ENCODE measurements around the gene KCNK1. TPM values are rescaled to one million over a fixed set of nuclear protein-coding genes. Genes with fewer than 3 reads are reported as not detected.

Gene KCNK1
- total and polyA plus RNA-seq, 8 donors: 2.3 to 7.5 (median 3.8) TPM

DNA sequence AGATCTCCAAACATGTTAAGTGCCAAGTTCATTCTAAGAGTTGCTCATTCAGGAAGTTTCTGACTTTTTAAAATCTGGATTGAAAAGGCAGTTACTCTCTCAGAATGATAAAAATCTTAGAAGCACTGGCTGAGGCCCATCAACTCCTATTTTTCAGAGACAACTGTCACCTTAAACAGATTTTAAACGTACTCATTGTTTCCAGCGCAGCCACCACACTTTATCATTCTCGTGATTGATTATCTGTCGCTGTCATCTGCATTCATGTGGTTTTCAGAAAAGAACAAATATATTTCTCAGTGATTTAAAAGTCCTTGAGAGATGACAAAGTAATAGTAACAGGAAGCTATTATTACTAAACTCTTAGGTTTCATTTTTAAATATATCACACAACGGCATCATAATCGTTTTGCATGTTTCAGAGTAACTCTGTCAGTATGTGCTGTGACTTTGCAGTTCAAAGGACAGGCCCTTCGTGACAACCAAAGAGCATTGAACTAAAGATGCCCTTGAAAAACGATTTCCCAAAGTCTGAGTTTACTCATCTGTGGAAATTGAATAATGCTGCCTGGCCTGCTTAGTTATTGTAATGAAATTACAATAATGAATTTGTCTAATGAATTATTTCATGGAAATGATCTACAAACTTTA lies 14.9 kb upstream of the KCNK1 start:
- DNase-seq: no peak
- H3K4me1 ChIP-seq: no peaks in the 10 kb centered on the region
- intact Hi-C loops (cut with DNase I): no loop called here
- no peaks in the 10 kb centered on the region for H3K9me3 ChIP-seq
- H3K36me3 ChIP-seq: no peaks in the 10 kb centered on the region
- WGBS, 2 donors: 20% methylated on average over 8 of the region's 8 CpGs
- no peak for ATAC-seq
- no peak for FAIRE-seq
- H3K27me3 ChIP-seq: no peaks in the 10 kb centered on the region
- H3K4me3 ChIP-seq: no peak overlapping the region
- no peak overlapping the region for H3K27ac ChIP-seq
- TF ChIP-seq, protein P1, sequence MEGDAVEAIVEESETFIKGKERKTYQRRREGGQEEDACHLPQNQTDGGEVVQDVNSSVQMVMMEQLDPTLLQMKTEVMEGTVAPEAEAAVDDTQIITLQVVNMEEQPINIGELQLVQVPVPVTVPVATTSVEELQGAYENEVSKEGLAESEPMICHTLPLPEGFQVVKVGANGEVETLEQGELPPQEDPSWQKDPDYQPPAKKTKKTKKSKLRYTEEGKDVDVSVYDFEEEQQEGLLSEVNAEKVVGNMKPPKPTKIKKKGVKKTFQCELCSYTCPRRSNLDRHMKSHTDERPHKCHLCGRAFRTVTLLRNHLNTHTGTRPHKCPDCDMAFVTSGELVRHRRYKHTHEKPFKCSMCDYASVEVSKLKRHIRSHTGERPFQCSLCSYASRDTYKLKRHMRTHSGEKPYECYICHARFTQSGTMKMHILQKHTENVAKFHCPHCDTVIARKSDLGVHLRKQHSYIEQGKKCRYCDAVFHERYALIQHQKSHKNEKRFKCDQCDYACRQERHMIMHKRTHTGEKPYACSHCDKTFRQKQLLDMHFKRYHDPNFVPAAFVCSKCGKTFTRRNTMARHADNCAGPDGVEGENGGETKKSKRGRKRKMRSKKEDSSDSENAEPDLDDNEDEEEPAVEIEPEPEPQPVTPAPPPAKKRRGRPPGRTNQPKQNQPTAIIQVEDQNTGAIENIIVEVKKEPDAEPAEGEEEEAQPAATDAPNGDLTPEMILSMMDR (IDR thresholded peaks at IDR 0.05): no peak

DNA sequence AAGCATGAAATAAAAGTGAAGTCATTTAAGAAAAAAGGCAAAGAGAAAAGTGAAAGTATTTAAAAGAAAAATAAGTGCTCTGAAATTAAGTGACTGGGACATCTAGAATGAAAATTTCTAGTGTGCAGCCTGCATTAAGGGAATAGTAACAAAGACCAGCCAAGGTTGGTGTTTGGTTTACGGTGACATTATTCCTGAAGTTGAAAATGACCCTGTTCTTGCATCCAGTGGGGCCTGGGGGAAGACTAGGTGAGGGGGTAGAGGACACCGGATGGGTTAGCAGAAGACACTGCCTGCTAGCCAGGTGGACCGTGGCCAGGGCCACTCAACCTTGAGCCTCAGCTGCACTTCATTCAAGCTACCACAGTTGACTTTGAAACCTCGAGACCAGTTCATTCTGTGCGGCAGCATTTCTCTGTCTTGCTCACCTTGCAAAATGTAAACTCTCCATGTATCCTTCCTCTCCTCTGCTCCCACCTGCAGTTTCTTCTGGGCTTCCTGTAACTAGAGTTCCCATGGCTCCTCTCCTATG lies 14.3 kb upstream of the KCNK1 start:
- ATAC-seq (no peak), FAIRE-seq (no peak), DNase-seq (peak in 1 of 6 donors; percentile 9)
- TF ChIP-seq, protein P1 (IDR thresholded peaks at IDR 0.05): no peak
- no peak overlapping the region for H3K27ac ChIP-seq
- no peaks in the 10 kb centered on the region for H3K9me3 ChIP-seq
- intact Hi-C loops (cut with DNase I): no loop called here
- no peaks in the 10 kb centered on the region for H3K27me3 ChIP-seq
- no peaks in the 10 kb centered on the region for H3K4me1 ChIP-seq
- no peaks in the 10 kb centered on the region for H3K36me3 ChIP-seq
- 74 to 75% methylated on average over 5 of the region's 5 CpGs for WGBS, 2 donors
- no peak overlapping the region for H3K4me3 ChIP-seq

DNA sequence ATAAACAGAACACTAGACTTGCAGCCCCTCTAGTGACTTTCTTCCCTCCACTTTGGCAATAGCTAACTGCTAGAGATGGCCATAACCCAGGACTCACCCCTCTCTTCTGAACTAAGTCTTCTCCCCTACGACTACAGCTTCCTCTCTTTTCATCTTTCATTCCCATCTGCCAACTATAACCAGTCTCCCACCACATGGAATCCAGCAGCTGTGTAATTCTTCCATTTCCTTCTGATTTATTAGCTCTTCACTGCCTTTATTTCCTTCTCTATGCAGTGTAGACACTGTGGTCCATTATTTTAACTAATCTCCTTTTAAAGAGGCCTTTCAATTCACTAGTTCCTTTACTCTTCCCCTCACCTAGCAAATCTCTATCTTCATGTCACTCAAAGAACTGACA lies 13.4 kb upstream of the KCNK1 start:
- Histone ChIP-seq H3K27me3 (no peaks in the 10 kb centered on the region), H3K9me3 (no peaks in the 10 kb centered on the region), H3K4me1 (no peaks in the 10 kb centered on the region), H3K4me3 (no peak overlapping the region), H3K27ac (no peak overlapping the region), H3K36me3 (no peaks in the 10 kb centered on the region)
- intact Hi-C loops (cut with DNase I): no loop called here
- 23 to 35% methylated on average over 1 of the region's 1 CpG for WGBS, 2 donors
- no peak for FAIRE-seq
- TF ChIP-seq, protein P1 (IDR thresholded peaks at IDR 0.05): no peak
- no peak for ATAC-seq
- no peak for DNase-seq

DNA sequence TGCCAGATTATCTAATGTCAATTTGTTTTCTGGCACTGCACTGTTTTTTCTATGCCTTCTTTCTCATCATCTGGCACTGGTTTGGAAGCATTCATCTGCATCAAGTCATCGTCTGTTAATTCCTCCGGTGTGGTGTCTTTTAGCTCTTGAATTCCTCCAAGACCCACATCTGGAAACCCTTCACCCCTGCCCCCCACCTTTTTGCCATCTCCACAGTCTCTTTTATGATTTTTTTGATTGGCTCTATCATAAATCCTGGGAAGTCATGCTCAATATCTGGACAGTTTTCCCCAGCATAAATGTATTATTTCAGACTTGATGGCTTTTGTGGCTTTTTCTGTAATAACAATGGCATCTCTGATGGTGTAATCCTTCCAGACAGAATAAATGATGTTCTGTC lies 10.4 kb upstream of the KCNK1 start:
- Histone ChIP-seq H3K4me3 (no peak overlapping the region), H3K27me3 (no peaks in the 10 kb centered on the region), H3K27ac (no peak overlapping the region), H3K36me3 (no peaks in the 10 kb centered on the region), H3K9me3 (no peaks in the 10 kb centered on the region), H3K4me1 (no peaks in the 10 kb centered on the region)
- intact Hi-C loops (cut with DNase I): no loop called here
- TF ChIP-seq, protein P1 (IDR thresholded peaks at IDR 0.05): no peak
- DNase-seq (no peak), FAIRE-seq (no peak), ATAC-seq (no peak)
- WGBS, 2 donors: 81 to 92% methylated on average over 2 of the region's 2 CpGs

DNA sequence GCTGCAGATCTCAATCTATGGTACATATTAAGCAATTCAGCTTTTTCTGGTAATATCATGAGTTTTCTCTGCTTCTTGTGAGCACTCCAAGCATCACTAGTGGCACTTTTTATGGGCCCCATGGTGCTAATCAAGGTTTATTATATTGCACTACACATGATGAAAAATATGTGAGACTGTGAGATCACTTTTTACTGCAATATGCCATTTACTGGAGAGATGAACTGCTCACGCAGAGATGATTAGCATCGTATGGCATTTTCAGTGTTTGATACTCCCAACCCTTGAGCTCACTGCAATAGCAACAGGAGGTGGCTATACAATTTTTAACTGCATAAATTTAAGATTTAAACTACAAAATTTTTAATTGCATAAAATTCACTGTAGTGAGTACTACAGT lies 8.7 kb upstream of the KCNK1 start:
- H3K4me3 ChIP-seq: no peak overlapping the region
- WGBS, 2 donors: 75 to 92% methylated on average over 2 of the region's 2 CpGs
- H3K27ac ChIP-seq: no peak overlapping the region

More for the DNA sequence above, 8.7 kb upstream of the KCNK1 start:
- TF ChIP-seq, protein P1 (IDR thresholded peaks at IDR 0.05): no peak
- FAIRE-seq: no peak
- H3K9me3 ChIP-seq: no peaks in the 10 kb centered on the region
- DNase-seq: no peak
- no peak for ATAC-seq
- intact Hi-C loops (cut with DNase I): no loop called here
- no peaks in the 10 kb centered on the region for H3K27me3 ChIP-seq
- H3K4me1 ChIP-seq: no peaks in the 10 kb centered on the region
- H3K36me3 ChIP-seq: no peaks in the 10 kb centered on the region

All from pancreas (tissue), 10 donors.